SU-DHL-6 (cell line): ENCODE results near the gene PRPF6.

Experiments used
- H2AFZ ChIP-seq: fragments of 200-600 bp; sonication (generic); 2 replicates; pipeline ENCODE4 v1.6.1; 2014; ENCODE audit warnings: low read depth, mild to moderate bottlenecking, moderate library complexity, mixed read lengths, antibody characterized with exemption, low read length; ENCODE audit not compliant: severe bottlenecking
- H3F3A ChIP-seq: fragments of 200-600 bp; shearing (Covaris generic); 2 replicates; pipeline ENCODE4 v1.6.0; 2016; ENCODE audit warnings: antibody characterized with exemption, mild to moderate bottlenecking; ENCODE audit not compliant: insufficient read depth
- H3K27ac ChIP-seq: fragments of 200-600 bp; sonication (generic); 2 replicates; pipeline ENCODE4 v1.5.1; 2016; ENCODE audit warnings: low read depth, mild to moderate bottlenecking, low read length, moderate library complexity, mixed read lengths
- H3K27me3 ChIP-seq: fragments of 200-600 bp; sonication (generic), shearing (Covaris generic); 2 replicates; pipeline ENCODE4 v1.6.0; 2014; ENCODE audit warnings: mild to moderate bottlenecking, low read length
- H3K36me3 ChIP-seq: fragments of 200-600 bp; sonication (generic); 2 replicates; pipeline ENCODE4 v1.6.1; 2014; ENCODE audit warnings: mild to moderate bottlenecking, low read length, mixed read lengths
- H3K4me2 ChIP-seq: fragments of 300-600, 200-600 bp; shearing (Covaris generic), sonication (generic); 2 replicates; pipeline ENCODE4 v1.6.0; 2014; ENCODE audit warnings: low read length, low read depth, mild to moderate bottlenecking; ENCODE audit not compliant: poor library complexity, severe bottlenecking
- H3K4me3 ChIP-seq: fragments of 200-600 bp; sonication (generic); 2 replicates; pipeline ENCODE4 v1.5.1; 2014; ENCODE audit warnings: antibody characterized with exemption, low read length, mild to moderate bottlenecking, mixed read lengths; ENCODE audit not compliant: insufficient read depth, poor library complexity, severe bottlenecking
- H3K79me2 ChIP-seq: fragments of 200-600 bp; sonication (generic); 2 replicates; pipeline ENCODE4 v1.6.1; 2014; ENCODE audit warnings: mild to moderate bottlenecking, low read length, moderate library complexity; ENCODE audit not compliant: insufficient read depth
- H3K9ac ChIP-seq: fragments of 200-600 bp; sonication (generic); 2 replicates; pipeline ENCODE4 v1.7.0; 2014; ENCODE audit warnings: mild to moderate bottlenecking, low read length
- H3K9me2 ChIP-seq: fragments of 200-600 bp; sonication (generic); replicated peaks from 2 replicates; pipeline ENCODE4 v1.6.1; 2014; ENCODE audit warnings: low read length; ENCODE audit not compliant: insufficient read depth
- H3K9me3 ChIP-seq: fragments of 200-600 bp; sonication (generic); 2 replicates; pipeline ENCODE4 v1.6.1; 2014; ENCODE audit warnings: low read length, mixed read lengths; ENCODE audit not compliant: insufficient read depth
- H4K20me1 ChIP-seq: fragments of 200-600 bp; sonication (generic); 2 replicates; pipeline ENCODE4 v1.6.1; 2014; ENCODE audit warnings: low read depth, mild to moderate bottlenecking, antibody characterized with exemption, low read length, moderate library complexity, mixed read lengths
- EZH2phosphoT487 ChIP-seq: fragments of 200-600 bp; sonication (generic), shearing (Covaris generic); conservative IDR thresholded peaks from 2 replicates; pipeline ENCODE4 v1.6.1; 2018; ENCODE audit warnings: mild to moderate bottlenecking, antibody characterized with exemption, low read length, moderate library complexity, mixed read lengths
- TF ChIP-seq, protein P1 (sequence below): fragments of 200-600 bp; sonication (generic); IDR thresholded peaks from one replicate; pipeline ENCODE4 v1.5.1; 2017; ENCODE audit warnings: antibody characterized with exemption, mild to moderate bottlenecking, low read length, moderate library complexity; ENCODE audit not compliant: insufficient read depth, poor library complexity, severe bottlenecking

PRPF6 gene

DNA sequence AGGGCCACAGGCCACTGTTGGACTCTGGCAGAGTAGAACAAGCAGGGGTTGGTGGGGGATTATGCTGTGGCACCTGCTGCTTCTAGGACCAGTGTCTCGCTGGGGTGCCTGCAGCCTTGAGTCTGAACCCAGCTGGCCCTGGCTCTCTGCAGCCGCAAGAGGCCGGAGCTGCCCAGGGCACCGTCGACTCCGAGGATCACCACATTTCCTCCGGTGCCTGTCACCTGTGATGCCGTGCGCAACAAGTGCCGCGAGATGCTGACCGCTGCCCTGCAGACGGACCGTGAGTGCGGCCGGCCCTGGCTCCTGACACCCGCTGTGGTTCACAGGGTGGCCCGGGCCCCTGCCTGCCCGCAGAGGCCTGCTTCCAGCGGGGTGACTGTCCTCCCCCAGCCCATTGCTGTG lies 88.3 kb downstream of the PRPF6 start:
- Histone ChIP-seq H3K79me2 (no peaks in the 10 kb centered on the region), H3K9ac (no peak overlapping the region), H3K9me3 (no peaks in the 10 kb centered on the region), H3K4me3 (no peak overlapping the region), H3K9me2 (no peaks in the 10 kb centered on the region), H3K4me2 (no peak overlapping the region), H2AFZ (no peak overlapping the region), H4K20me1 (no peaks in the 10 kb centered on the region), H3K27ac (no peak overlapping the region), H3K36me3 (no peaks in the 10 kb centered on the region), H3F3A (no peaks in the 10 kb centered on the region), H3K27me3 (no peaks in the 10 kb centered on the region)
- TF ChIP-seq EZH2phosphoT487: no peak
- TF ChIP-seq, protein P1, sequence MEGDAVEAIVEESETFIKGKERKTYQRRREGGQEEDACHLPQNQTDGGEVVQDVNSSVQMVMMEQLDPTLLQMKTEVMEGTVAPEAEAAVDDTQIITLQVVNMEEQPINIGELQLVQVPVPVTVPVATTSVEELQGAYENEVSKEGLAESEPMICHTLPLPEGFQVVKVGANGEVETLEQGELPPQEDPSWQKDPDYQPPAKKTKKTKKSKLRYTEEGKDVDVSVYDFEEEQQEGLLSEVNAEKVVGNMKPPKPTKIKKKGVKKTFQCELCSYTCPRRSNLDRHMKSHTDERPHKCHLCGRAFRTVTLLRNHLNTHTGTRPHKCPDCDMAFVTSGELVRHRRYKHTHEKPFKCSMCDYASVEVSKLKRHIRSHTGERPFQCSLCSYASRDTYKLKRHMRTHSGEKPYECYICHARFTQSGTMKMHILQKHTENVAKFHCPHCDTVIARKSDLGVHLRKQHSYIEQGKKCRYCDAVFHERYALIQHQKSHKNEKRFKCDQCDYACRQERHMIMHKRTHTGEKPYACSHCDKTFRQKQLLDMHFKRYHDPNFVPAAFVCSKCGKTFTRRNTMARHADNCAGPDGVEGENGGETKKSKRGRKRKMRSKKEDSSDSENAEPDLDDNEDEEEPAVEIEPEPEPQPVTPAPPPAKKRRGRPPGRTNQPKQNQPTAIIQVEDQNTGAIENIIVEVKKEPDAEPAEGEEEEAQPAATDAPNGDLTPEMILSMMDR: no peak

DNA sequence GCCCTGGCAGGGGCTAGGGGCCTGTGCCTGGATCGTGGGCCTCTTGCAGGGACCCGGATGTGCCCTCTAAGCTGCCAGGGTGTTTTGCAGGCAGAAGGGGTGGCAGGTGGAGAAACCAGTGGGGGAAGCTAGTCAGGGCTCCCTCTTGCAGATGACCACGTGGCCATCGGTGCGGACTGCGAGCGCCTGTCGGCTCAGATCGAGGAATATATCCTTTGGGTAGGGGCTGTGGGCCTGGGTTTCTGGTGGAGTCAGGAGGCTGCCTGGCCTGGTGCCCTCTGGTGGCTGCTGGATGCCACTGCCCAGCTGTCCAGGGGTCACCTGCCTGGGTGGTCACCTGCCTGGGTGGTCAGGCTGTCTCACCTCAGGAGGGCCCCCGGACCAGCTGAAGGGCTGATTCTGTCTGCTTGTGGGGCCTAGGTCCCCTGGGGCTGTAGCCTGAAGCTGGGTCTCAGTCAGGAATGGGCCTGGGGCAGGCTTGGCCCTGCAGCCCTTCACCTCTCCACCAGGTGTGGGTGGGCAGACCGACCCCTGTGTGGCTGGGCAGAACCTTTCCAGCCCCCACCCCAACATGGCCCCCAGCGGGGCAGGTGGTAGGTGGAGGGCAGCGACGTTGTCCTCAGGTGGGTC lies 88.8 kb downstream of the PRPF6 start:
- H3K9ac ChIP-seq: no peak overlapping the region
- H3K9me2 ChIP-seq: no peaks in the 10 kb centered on the region
- H3K27ac ChIP-seq: no peak overlapping the region
- TF ChIP-seq EZH2phosphoT487: no peak
- TF ChIP-seq, protein P1: peak; percentile 85
- no peak overlapping the region for H3K4me3 ChIP-seq
- no peaks in the 10 kb centered on the region for H3K9me3 ChIP-seq
- no peaks in the 10 kb centered on the region for H3K27me3 ChIP-seq
- no peaks in the 10 kb centered on the region for H4K20me1 ChIP-seq
- no peaks in the 10 kb centered on the region for H3F3A ChIP-seq
- no peak overlapping the region for H3K4me2 ChIP-seq
- H2AFZ ChIP-seq: no peak overlapping the region
- no peaks in the 10 kb centered on the region for H3K79me2 ChIP-seq
- H3K36me3 ChIP-seq: no peaks in the 10 kb centered on the region

DNA sequence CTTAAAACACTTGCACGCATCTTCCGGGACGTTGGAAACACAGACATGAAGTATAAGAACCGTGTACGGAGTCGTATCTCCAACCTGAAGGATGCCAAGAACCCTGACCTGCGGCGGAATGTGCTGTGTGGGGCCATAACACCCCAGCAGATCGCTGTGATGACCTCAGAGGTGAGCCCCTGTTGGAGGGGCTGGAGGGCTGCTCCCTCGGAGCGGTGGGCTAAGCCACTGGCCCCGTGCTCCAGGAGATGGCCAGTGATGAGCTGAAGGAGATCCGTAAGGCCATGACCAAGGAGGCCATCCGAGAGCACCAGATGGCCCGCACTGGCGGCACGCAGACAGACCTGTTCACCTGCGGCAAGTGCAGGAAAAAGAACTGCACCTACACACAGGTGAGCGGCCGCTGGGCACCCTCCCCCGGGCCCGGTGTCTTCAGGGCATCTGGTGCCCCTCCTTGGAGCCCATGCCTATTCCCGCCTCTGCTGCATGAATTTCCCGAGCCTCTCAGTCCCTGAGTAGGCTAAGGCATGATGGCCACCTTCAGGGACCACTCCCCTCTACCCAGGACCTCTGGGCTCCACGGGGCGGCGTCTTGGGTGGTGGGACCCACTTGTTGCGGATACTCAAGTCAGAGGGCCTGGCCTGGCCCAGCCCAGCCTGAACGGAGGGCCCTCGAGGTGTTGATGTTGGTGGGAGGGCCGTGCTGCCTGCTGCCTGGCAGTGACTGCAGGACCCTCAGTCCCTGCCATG lies 89.5 kb downstream of the PRPF6 start:
- no peak overlapping the region for H3K4me2 ChIP-seq
- no peak overlapping the region for H3K9ac ChIP-seq
- no peak overlapping the region for H3K4me3 ChIP-seq
- H3K36me3 ChIP-seq: no peaks in the 10 kb centered on the region
- H3K9me2 ChIP-seq: no peaks in the 10 kb centered on the region
- no peaks in the 10 kb centered on the region for H4K20me1 ChIP-seq
- H3K79me2 ChIP-seq: no peaks in the 10 kb centered on the region
- TF ChIP-seq, protein P1: no peak
- TF ChIP-seq EZH2phosphoT487: no peak
- no peaks in the 10 kb centered on the region for H3F3A ChIP-seq
- no peak overlapping the region for H3K27ac ChIP-seq
- no peaks in the 10 kb centered on the region for H3K9me3 ChIP-seq
- no peak overlapping the region for H2AFZ ChIP-seq
- no peaks in the 10 kb centered on the region for H3K27me3 ChIP-seq
